GM12878 (cell line): ENCODE measurements around the gene TREML2. TPM values are rescaled to one million over a fixed set of nuclear protein-coding genes. Genes with fewer than 3 reads are reported as not detected.

Experiments
- ATAC-seq: fragments of 200-7000 bp; cut with Tn5 transposase; 3 replicates; pipeline ENCODE4 v1.9.1; 2020; ENCODE audit warnings: mild to moderate bottlenecking, moderate library complexity
- BruUV-seq: library from RNA; stranded (reverse); fragments of 400-500 nt; replicated peaks from 2 replicates; lab custom pipeline; 2021; lab: Mats Ljungman, UMichigan
- CTCF ChIA-PET: fragments of 300-600 bp; sonication (Branson Sonifier 250); formaldehyde crosslinking; extraction: SDS; loops from one replicate; lab custom pipeline; 2021; ENCODE audit warnings: inconsistent platforms; lab: Yijun Ruan, JAX
- POLR2A ChIA-PET: fragments of 350-600 bp; formaldehyde crosslinking; extraction: SDS; loops from one replicate; lab custom pipeline; 2021; ENCODE audit warnings: inconsistent platforms; lab: Charles Lee
- RAD21 ChIA-PET: fragments of 300-600 bp; sonication (Branson Sonifier 250); formaldehyde crosslinking; loops from one replicate; lab custom pipeline; 2023; ENCODE audit warnings: antibody characterized with exemption; ENCODE audit not compliant: unreplicated experiment; lab: Charles Lee
- SMC1A ChIA-PET: fragments of 300-600 bp; sonication (Branson Sonifier 250); formaldehyde crosslinking; loops from one replicate; lab custom pipeline; 2023; ENCODE audit not compliant: unreplicated experiment, uncharacterized antibody; lab: Charles Lee
- DNase-seq: peaks from one replicate; pipeline ENCODE4 v3.0.0-alpha.2; 2011; ENCODE audit warnings: low read depth, low spot score
- FAIRE-seq: peaks from 3 replicates; lab custom pipeline; 2011; peaks lifted over from hg19 to GRCh38; lab: Jason Lieb, UNC
- H2AFZ ChIP-seq: 2 replicates; pipeline ENCODE4 v1.6.0; 2011; ENCODE audit warnings: low read depth, low read length, control low read depth; ENCODE audit not compliant: control insufficient read depth
- H3K27ac ChIP-seq: 2 replicates; pipeline ENCODE4 v1.5.1; 2011; ENCODE audit warnings: control low read depth; ENCODE audit not compliant: control insufficient read depth, insufficient read depth
- H3K27me3 ChIP-seq, 2 experiments: replicated peaks in 1 of 2; 2 replicates each; pipeline versions ENCODE4 v1.6.0 to v1.6.1; 2011; ENCODE audit warnings: low read length in 1 of 2; ENCODE audit not compliant: control insufficient read depth in 2 of 2, insufficient read depth in 2 of 2
- H3K36me3 ChIP-seq, 2 experiments: 2 replicates each; pipeline ENCODE4 v1.5.1; 2011; ENCODE audit warnings: low read length in 1 of 2; ENCODE audit not compliant: control insufficient read depth in 2 of 2, insufficient read depth in 2 of 2
- H3K4me1 ChIP-seq: 2 replicates; pipeline ENCODE4 v1.6.1; 2011; ENCODE audit warnings: mild to moderate bottlenecking, low read length, moderate library complexity, mixed read lengths; ENCODE audit not compliant: control insufficient read depth, insufficient read depth
- H3K4me2 ChIP-seq: 2 replicates; pipeline ENCODE4 v1.6.0; 2011; ENCODE audit warnings: control low read depth; ENCODE audit not compliant: control insufficient read depth, insufficient read depth
- H3K4me3 ChIP-seq: fragments of 200-600 bp; sonication (generic); 2 replicates; pipeline ENCODE4 v1.5.1; 2016
- H3K79me2 ChIP-seq: 2 replicates; pipeline ENCODE4 v1.6.0; 2011; ENCODE audit warnings: low read length; ENCODE audit not compliant: control insufficient read depth, insufficient read depth
- H3K9ac ChIP-seq: 2 replicates; pipeline ENCODE4 v1.8.0; 2011; ENCODE audit warnings: low read length, control low read depth, mixed read lengths; ENCODE audit not compliant: control insufficient read depth, insufficient read depth
- H3K9me3 ChIP-seq: replicated peaks from 3 replicates; pipeline ENCODE4 v1.5.1; 2011; ENCODE audit warnings: mild to moderate bottlenecking, low read length; ENCODE audit not compliant: control insufficient read depth, insufficient read depth
- H4K20me1 ChIP-seq: 2 replicates; pipeline ENCODE4 v1.6.0; 2011; ENCODE audit not compliant: control insufficient read depth, insufficient read depth
- CHD2 ChIP-seq: IDR thresholded peaks from 2 replicates; pipeline ENCODE4 v1.6.1; 2011; ENCODE audit warnings: low read depth, low read length, improper control_type of control experiment, borderline replicate concordance
- CHD4 ChIP-seq: fragments of 200-600 bp; sonication (generic); IDR thresholded peaks from 2 replicates; pipeline ENCODE4 v1.6.1; 2016; ENCODE audit warnings: mild to moderate bottlenecking
- CREB1 ChIP-seq: IDR thresholded peaks from 2 replicates; pipeline ENCODE4 v1.6.1; 2012; ENCODE audit warnings: low read depth, mild to moderate bottlenecking, inconsistent platforms
- ETV6 ChIP-seq, 2 experiments: fragments of 450-650 bp in 1 of 2; IDR thresholded peaks in 1 of 2; conservative IDR thresholded peaks in 1 of 2; 2 replicates each; pipeline ENCODE4 v1.6.1; 2014; ENCODE audit warnings: antibody characterized with exemption in 1 of 2, borderline replicate concordance in 1 of 2, low read depth in 1 of 2, mild to moderate bottlenecking in 1 of 2, moderate library complexity in 1 of 2
- LARP7 ChIP-seq: fragments of 450-650 bp; IDR thresholded peaks from 2 replicates; pipeline ENCODE4 v1.6.1; 2017; ENCODE audit warnings: mild to moderate bottlenecking
- RBBP5 ChIP-seq: fragments of 200-600 bp; sonication (generic); conservative IDR thresholded peaks from 2 replicates; pipeline ENCODE4 v1.6.1; 2016
- REST ChIP-seq: IDR thresholded peaks from 2 replicates; pipeline ENCODE4 v1.6.1; 2012; ENCODE audit warnings: mild to moderate bottlenecking, low read depth, low read length
- ZNF622 ChIP-seq: fragments of 450-650 bp; IDR thresholded peaks from 2 replicates; pipeline ENCODE4 v1.6.1; 2017; ENCODE audit warnings: mild to moderate bottlenecking, inconsistent platforms
- WGBS: methylation state at CpG from one replicate; pipeline ENCODE4 v1.1.6; 2016; ENCODE audit warnings: low lambda C conversion rate; ENCODE audit not compliant: insufficient replicate concordance, insufficient coverage; ENCODE audit errors: missing lambda C conversion rate; 5-methylcytosine and 5-hydroxymethylcytosine counted together
- in situ Hi-C: fragments of 300-500 bp; cut with MboI; formaldehyde crosslinking; loops from 9 replicates; pipeline ENCODE4 v1.14.3; 2018; ENCODE audit warnings: mixed read lengths
- intact Hi-C: fragments of 100-400 bp; cut with micrococcal nuclease; formaldehyde crosslinking; loops from one replicate; pipeline ENCODE4 v1.14.2; 2022; ENCODE audit not compliant: unreplicated experiment
- polyA plus RNA-seq, 11 experiments: library from polyadenylated mRNA; depleted of rRNA in 4 of 11; unstranded in 6 of 11; stranded (reverse) in 5 of 11; fragments of >200 nt; fragmentation: Nextera tagmentation in 4 of 11; fragmentation: Illumina TruSeq in 1 of 11; extraction: Ambion mirVana in 4 of 11; extraction: Trizol in 1 of 11; gene quantifications; 1 replicate in 1 of 11; 2 replicates in 10 of 11; pipeline versions ENCODE4 v1.2.1 to v1.2.3, GENCODE V29; 2011 to 2016; ENCODE audit warnings: inconsistent platforms in 2 of 11, missing spikeins in 2 of 11, low read depth in 1 of 11
- total RNA-seq, 4 experiments: library from RNA; depleted of rRNA in 3 of 4; stranded (reverse); fragments of >200 nt in 3 of 4; fragmentation: Illumina TruSeq in 1 of 4; extraction: Trizol in 1 of 4; gene quantifications; 2 replicates each; pipeline versions ENCODE4 v1.2.1 to v1.2.3, GENCODE V29; 2013 to 2021
- TF ChIP-seq, protein P1 (sequence below): fragments of 450-650 bp; conservative IDR thresholded peaks from 2 replicates; pipeline ENCODE4 v1.6.1; 2017; ENCODE audit warnings: mild to moderate bottlenecking, moderate library complexity
- TF ChIP-seq, protein P2 (sequence below): fragments of 450-650 bp; IDR thresholded peaks from 2 replicates; pipeline ENCODE4 v1.6.1; 2016; ENCODE audit warnings: mild to moderate bottlenecking

The TREML2 gene
- total and polyA plus RNA-seq, 10 of the 15 experiments (the other 5 are each of a cell fraction or from before 2014, with no cell fraction given), result 0.49 to 9.1 (median 7.3) TPM

DNA sequence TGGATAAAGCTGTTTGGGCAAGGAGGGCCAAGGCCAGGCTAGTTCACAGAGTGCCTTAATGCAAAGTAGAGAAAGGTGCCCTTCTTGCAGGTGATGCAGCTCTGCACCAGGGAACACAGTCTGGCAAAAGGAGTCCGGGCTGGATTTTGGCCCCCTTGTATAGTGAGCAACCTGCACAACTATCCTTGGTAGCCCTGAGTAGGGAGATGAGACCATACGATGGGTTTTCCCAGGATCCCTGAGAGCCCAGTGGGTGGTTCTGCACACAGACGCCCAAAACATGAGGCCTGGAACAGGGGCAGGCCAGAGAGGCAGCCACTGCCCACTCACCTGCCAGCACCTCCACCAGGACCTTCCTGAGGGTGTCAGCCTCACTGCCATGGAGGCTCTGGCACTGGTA, 40.0 kb downstream of the TREML2 start:
- H3K4me2 ChIP-seq, result no peak overlapping the region
- no peak for DNase-seq
- peaks cover 0 to 2% of the 10 kb centered on the region in 2 experiments; a peak in 1 of 4 replicates for H3K27me3 ChIP-seq
- RAD21 ChIA-PET, result no interaction called here
- H4K20me1 ChIP-seq, result no peaks in the 10 kb centered on the region
- 37% methylated on average over 3 of the region's 3 CpGs for WGBS
- in situ Hi-C loops (no loop called here), intact Hi-C loops (no loop called here)
- H3K36me3 ChIP-seq, result no peaks in the 10 kb centered on the region
- H3K79me2 ChIP-seq, result no peaks in the 10 kb centered on the region
- SMC1A ChIA-PET, result no interaction called here
- no peak overlapping the region for H3K9ac ChIP-seq
- CTCF ChIA-PET, result no interaction called here
- no peak overlapping the region for H2AFZ ChIP-seq
- no peaks in the 10 kb centered on the region for H3K9me3 ChIP-seq
- no peaks in the 10 kb centered on the region for H3K4me1 ChIP-seq
- TF ChIP-seq, protein P1, sequence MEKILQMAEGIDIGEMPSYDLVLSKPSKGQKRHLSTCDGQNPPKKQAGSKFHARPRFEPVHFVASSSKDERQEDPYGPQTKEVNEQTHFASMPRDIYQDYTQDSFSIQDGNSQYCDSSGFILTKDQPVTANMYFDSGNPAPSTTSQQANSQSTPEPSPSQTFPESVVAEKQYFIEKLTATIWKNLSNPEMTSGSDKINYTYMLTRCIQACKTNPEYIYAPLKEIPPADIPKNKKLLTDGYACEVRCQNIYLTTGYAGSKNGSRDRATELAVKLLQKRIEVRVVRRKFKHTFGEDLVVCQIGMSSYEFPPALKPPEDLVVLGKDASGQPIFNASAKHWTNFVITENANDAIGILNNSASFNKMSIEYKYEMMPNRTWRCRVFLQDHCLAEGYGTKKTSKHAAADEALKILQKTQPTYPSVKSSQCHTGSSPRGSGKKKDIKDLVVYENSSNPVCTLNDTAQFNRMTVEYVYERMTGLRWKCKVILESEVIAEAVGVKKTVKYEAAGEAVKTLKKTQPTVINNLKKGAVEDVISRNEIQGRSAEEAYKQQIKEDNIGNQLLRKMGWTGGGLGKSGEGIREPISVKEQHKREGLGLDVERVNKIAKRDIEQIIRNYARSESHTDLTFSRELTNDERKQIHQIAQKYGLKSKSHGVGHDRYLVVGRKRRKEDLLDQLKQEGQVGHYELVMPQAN, result no peak
- no peak for TF ChIP-seq ZNF622
- TF ChIP-seq, all 136 proteins: peak for 0
- no TSS peak for BruUV-seq
- POLR2A ChIA-PET, result no interaction called here
- FAIRE-seq (no peak), ATAC-seq (no peak)
- Histone ChIP-seq H3K4me3 (no peak overlapping the region), H3K27ac (no peak overlapping the region)

DNA sequence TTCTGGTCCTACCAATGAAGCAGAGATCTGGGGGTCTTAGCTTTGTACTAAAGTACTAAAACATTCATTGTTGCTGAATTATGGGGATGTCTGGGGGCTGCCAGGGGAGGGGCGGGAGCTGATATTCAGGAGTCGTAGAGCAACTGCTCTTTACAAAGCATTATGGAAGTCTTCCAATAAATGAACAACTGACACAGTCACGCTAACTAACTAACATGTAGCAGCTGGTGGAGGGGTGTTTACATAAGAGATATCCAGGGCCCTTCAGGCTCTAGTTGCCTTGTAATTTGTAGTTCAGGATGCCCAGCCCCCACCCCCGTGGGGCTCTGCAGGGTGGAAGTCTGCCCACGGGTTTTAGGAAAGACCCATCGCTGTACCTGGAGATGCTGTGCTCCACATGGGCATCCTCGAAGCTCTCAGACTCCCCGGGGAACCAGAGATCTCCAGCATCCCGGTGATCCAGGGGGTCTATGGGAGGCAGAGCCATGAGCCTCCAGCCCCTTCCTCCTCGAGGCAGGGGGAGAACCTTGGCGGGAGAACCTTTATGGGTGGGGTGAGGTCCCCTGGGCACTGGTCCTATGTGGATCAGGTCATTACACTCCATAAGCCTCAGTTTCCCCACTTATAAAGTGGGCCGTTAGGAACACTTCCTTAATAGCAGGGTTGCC, 41.4 kb downstream of the TREML2 start:
- SMC1A ChIA-PET, result no interaction called here
- intact Hi-C loops, result no loop called here
- FAIRE-seq, result no peak
- no peak for TF ChIP-seq CREB1
- no peak for TF ChIP-seq CHD2
- TF ChIP-seq, protein P2, sequence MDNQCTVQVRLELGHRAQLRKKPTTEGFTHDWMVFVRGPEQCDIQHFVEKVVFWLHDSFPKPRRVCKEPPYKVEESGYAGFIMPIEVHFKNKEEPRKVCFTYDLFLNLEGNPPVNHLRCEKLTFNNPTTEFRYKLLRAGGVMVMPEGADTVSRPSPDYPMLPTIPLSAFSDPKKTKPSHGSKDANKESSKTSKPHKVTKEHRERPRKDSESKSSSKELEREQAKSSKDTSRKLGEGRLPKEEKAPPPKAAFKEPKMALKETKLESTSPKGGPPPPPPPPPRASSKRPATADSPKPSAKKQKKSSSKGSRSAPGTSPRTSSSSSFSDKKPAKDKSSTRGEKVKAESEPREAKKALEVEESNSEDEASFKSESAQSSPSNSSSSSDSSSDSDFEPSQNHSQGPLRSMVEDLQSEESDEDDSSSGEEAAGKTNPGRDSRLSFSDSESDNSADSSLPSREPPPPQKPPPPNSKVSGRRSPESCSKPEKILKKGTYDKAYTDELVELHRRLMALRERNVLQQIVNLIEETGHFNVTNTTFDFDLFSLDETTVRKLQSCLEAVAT, result no peak
- no peak for TF ChIP-seq RBBP5
- TF ChIP-seq CHD4, result no peak
- TF ChIP-seq LARP7, result no peak
- TF ChIP-seq ETV6 (conservative IDR thresholded peaks at IDR 0.05 in 1 of 2, IDR thresholded peaks at IDR 0.05 in 1 of 2; ENCODE audit: borderline replicate concordance in 1 of 2, low read depth in 1 of 2), result no peak
- no peak for TF ChIP-seq REST

More for the DNA sequence above, 41.4 kb downstream of the TREML2 start:
- Histone ChIP-seq H3K9ac (no peak overlapping the region), H3K27me3 (peaks cover 0 to 2% of the 10 kb centered on the region in 2 experiments; a peak in 1 of 4 replicates), H2AFZ (no peak overlapping the region), H3K36me3 (no peaks in the 10 kb centered on the region), H3K27ac (no peak overlapping the region), H3K4me1 (no peaks in the 10 kb centered on the region), H3K4me2 (no peak overlapping the region), H3K79me2 (no peaks in the 10 kb centered on the region), H3K4me3 (no peak overlapping the region), H4K20me1 (no peaks in the 10 kb centered on the region), H3K9me3 (no peaks in the 10 kb centered on the region)
- no peak for ATAC-seq
- DNase-seq, result no peak
- RAD21 ChIA-PET, result no interaction called here
- POLR2A ChIA-PET, result no interaction called here
- no TSS peak for BruUV-seq
- in situ Hi-C loops, result no loop called here
- WGBS, result 27% methylated on average over 12 of the region's 12 CpGs
- CTCF ChIA-PET, result interaction anchor here (1.3 kb wide), 1 partner anchor 23 kb away, joined by 3 read pairs; no protein-coding TSS in a partner anchor
